WTC11 (cell line): ENCODE measurements around the gene GALK1.

Source experiments
- CBFB ChIP-seq: sonication (generic); formaldehyde crosslinking; IDR thresholded peaks from 2 replicates; pipeline ENCODE4 v1.8.1; 2022; ENCODE audit warnings: mild to moderate bottlenecking, low read depth, missing genetic modification reagents
- EMX1 ChIP-seq: fragments of 250-450 bp; sonication (Bioruptor Pico); IDR thresholded peaks from 2 replicates; pipeline ENCODE4 v1.8.0; 2021; ENCODE audit warnings: mild to moderate bottlenecking
- ETV6 ChIP-seq: sonication (generic); formaldehyde crosslinking; IDR thresholded peaks from 2 replicates; pipeline ENCODE4 v1.8.1; 2022; ENCODE audit warnings: mild to moderate bottlenecking, missing genetic modification reagents
- NR3C1 ChIP-seq: sonication (generic); formaldehyde crosslinking; conservative IDR thresholded peaks from 2 replicates; pipeline ENCODE4 v1.8.1; 2023; ENCODE audit warnings: low read depth, mild to moderate bottlenecking, missing genetic modification reagents
- OVOL2 ChIP-seq: fragments of 250-450 bp; sonication (Bioruptor Pico); IDR thresholded peaks from 2 replicates; pipeline ENCODE4 v1.9.0; 2021; ENCODE audit warnings: mild to moderate bottlenecking, borderline replicate concordance
- TF ChIP-seq, protein P1 (sequence below): fragments of 200-600 bp; IDR thresholded peaks from 2 replicates; pipeline ENCODE4 v1.8.0; 2022; ENCODE audit warnings: antibody characterized with exemption
- TF ChIP-seq, protein P2 (sequence below): sonication (generic); formaldehyde crosslinking; IDR thresholded peaks from 2 replicates; pipeline ENCODE4 v1.8.0; 2022; ENCODE audit warnings: mild to moderate bottlenecking, missing genetic modification reagents
- TF ChIP-seq, protein P3 (sequence below): sonication (generic); formaldehyde crosslinking; IDR thresholded peaks from 2 replicates; pipeline ENCODE4 v1.8.0; 2023; ENCODE audit warnings: missing genetic modification reagents
- TF ChIP-seq, protein P4 (sequence below): sonication (generic); formaldehyde crosslinking; IDR thresholded peaks from 2 replicates; pipeline ENCODE4 v1.8.1; 2022; ENCODE audit warnings: low read depth, mild to moderate bottlenecking, moderate library complexity, missing genetic modification reagents, borderline replicate concordance
- TF ChIP-seq, protein P5 (sequence below): sonication (generic); formaldehyde crosslinking; IDR thresholded peaks from 2 replicates; pipeline ENCODE4 v1.8.0; 2022; ENCODE audit warnings: missing genetic modification reagents

DNA sequence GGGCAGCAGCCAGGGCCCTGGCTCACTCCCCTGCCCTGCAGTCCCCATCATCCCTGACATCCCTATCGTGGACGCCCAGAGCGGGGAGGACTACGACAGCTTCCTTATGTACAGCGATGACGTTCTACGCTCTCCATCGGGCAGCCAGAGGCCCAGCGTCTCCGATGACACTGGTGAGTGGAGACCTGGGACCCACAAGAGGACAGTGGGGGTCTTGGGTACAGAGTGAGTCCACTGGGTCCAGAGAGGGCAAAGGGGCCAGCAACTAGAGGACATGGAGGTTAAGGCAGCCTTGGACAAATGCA, 12.6 kb downstream of the GALK1 start:
- TF ChIP-seq, protein P1, sequence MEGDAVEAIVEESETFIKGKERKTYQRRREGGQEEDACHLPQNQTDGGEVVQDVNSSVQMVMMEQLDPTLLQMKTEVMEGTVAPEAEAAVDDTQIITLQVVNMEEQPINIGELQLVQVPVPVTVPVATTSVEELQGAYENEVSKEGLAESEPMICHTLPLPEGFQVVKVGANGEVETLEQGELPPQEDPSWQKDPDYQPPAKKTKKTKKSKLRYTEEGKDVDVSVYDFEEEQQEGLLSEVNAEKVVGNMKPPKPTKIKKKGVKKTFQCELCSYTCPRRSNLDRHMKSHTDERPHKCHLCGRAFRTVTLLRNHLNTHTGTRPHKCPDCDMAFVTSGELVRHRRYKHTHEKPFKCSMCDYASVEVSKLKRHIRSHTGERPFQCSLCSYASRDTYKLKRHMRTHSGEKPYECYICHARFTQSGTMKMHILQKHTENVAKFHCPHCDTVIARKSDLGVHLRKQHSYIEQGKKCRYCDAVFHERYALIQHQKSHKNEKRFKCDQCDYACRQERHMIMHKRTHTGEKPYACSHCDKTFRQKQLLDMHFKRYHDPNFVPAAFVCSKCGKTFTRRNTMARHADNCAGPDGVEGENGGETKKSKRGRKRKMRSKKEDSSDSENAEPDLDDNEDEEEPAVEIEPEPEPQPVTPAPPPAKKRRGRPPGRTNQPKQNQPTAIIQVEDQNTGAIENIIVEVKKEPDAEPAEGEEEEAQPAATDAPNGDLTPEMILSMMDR = no peak
- no peak for TF ChIP-seq EMX1 (CRISPR knock-in tag)
- TF ChIP-seq CBFB = no peak
- TF ChIP-seq, protein P2, sequence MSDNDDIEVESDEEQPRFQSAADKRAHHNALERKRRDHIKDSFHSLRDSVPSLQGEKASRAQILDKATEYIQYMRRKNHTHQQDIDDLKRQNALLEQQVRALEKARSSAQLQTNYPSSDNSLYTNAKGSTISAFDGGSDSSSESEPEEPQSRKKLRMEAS (CRISPR knock-in tag) = no peak
- TF ChIP-seq, protein P3, sequence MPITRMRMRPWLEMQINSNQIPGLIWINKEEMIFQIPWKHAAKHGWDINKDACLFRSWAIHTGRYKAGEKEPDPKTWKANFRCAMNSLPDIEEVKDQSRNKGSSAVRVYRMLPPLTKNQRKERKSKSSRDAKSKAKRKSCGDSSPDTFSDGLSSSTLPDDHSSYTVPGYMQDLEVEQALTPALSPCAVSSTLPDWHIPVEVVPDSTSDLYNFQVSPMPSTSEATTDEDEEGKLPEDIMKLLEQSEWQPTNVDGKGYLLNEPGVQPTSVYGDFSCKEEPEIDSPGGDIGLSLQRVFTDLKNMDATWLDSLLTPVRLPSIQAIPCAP (CRISPR knock-in tag) = no peak
- TF ChIP-seq, protein P4, sequence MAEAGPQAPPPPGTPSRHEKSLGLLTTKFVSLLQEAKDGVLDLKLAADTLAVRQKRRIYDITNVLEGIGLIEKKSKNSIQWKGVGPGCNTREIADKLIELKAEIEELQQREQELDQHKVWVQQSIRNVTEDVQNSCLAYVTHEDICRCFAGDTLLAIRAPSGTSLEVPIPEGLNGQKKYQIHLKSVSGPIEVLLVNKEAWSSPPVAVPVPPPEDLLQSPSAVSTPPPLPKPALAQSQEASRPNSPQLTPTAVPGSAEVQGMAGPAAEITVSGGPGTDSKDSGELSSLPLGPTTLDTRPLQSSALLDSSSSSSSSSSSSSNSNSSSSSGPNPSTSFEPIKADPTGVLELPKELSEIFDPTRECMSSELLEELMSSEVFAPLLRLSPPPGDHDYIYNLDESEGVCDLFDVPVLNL (CRISPR knock-in tag) = no peak
- TF ChIP-seq, protein P5, sequence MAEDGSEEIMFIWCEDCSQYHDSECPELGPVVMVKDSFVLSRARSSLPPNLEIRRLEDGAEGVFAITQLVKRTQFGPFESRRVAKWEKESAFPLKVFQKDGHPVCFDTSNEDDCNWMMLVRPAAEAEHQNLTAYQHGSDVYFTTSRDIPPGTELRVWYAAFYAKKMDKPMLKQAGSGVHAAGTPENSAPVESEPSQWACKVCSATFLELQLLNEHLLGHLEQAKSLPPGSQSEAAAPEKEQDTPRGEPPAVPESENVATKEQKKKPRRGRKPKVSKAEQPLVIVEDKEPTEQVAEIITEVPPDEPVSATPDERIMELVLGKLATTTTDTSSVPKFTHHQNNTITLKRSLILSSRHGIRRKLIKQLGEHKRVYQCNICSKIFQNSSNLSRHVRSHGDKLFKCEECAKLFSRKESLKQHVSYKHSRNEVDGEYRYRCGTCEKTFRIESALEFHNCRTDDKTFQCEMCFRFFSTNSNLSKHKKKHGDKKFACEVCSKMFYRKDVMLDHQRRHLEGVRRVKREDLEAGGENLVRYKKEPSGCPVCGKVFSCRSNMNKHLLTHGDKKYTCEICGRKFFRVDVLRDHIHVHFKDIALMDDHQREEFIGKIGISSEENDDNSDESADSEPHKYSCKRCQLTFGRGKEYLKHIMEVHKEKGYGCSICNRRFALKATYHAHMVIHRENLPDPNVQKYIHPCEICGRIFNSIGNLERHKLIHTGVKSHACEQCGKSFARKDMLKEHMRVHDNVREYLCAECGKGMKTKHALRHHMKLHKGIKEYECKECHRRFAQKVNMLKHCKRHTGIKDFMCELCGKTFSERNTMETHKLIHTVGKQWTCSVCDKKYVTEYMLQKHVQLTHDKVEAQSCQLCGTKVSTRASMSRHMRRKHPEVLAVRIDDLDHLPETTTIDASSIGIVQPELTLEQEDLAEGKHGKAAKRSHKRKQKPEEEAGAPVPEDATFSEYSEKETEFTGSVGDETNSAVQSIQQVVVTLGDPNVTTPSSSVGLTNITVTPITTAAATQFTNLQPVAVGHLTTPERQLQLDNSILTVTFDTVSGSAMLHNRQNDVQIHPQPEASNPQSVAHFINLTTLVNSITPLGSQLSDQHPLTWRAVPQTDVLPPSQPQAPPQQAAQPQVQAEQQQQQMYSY = no peak
- TF ChIP-seq OVOL2 = no peak
- no peak for TF ChIP-seq ETV6
- no peak for TF ChIP-seq NR3C1 (CRISPR knock-in tag)
